Neural progenitor cell (in vitro differentiated cells): ENCODE data around the gene TIMP4.

Source experiments
- CTCF ChIP-seq: fragments of 200-600 bp; sonication (generic); IDR thresholded peaks from 2 replicates; pipeline ENCODE4 v1.5.1; 2017; ENCODE audit warnings: antibody characterized with exemption, mild to moderate bottlenecking
- EZH2 ChIP-seq: fragments of 200-600 bp; sonication (generic); IDR thresholded peaks from 2 replicates; pipeline ENCODE4 v1.6.1; 2017; ENCODE audit warnings: antibody characterized with exemption, mild to moderate bottlenecking, moderate library complexity

DNA sequence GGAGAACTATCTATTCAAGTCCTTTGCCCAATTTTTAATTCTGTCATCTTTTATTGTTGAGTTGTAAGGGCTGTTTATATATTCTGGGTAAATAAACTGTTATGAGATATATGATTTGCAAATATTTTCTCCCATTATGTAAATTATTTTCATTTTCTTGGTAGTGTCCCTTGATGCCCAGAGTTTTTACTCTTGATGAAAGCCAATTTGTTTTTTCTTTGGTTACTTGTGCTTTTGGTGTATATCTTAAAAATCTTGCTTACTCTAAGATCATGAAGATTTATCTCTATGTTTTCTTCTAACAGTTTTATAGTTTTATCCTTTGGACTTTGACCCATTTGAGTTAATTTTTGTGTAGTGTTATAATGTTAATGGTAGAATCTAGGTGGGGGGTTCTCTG is 44.5 kb downstream of the TIMP4 start:
- no peak for TF ChIP-seq CTCF
- TF ChIP-seq EZH2, result no peak
